Measurements from ENCODE around the gene PDE5A.

PDE5A gene

DNA sequence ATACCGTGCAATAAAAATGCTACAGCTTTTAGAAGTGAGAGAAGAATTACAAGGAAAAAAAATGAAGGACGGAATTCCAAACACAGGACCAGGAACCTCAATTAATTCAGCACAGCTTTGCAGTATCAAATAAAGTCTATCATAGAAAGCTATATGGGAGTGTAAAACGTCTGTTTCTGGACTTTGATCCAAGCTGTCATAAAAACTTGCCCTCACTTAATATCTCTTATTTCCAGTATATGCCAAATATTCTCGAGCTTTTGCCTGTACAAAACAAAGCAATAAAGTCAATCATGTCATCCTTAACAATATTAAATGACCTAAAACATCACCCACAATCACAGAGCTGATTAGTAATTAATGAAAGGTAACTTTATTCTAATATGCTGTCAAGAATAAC is 4.2 kb downstream of the PDE5A start:
- TF ChIP-seq, protein P1, sequence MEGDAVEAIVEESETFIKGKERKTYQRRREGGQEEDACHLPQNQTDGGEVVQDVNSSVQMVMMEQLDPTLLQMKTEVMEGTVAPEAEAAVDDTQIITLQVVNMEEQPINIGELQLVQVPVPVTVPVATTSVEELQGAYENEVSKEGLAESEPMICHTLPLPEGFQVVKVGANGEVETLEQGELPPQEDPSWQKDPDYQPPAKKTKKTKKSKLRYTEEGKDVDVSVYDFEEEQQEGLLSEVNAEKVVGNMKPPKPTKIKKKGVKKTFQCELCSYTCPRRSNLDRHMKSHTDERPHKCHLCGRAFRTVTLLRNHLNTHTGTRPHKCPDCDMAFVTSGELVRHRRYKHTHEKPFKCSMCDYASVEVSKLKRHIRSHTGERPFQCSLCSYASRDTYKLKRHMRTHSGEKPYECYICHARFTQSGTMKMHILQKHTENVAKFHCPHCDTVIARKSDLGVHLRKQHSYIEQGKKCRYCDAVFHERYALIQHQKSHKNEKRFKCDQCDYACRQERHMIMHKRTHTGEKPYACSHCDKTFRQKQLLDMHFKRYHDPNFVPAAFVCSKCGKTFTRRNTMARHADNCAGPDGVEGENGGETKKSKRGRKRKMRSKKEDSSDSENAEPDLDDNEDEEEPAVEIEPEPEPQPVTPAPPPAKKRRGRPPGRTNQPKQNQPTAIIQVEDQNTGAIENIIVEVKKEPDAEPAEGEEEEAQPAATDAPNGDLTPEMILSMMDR (IDR thresholded peaks at IDR 0.05; ENCODE audit: low read depth, low read length), result no peak
- DNase-seq (ENCODE audit: low read depth in 2 of 2), result no peak
- no peak overlapping the region for H3K4me3 ChIP-seq (replicated peaks in 1 of 2; ENCODE audit: low read depth in 2 of 2, low read length in 2 of 2)

DNA sequence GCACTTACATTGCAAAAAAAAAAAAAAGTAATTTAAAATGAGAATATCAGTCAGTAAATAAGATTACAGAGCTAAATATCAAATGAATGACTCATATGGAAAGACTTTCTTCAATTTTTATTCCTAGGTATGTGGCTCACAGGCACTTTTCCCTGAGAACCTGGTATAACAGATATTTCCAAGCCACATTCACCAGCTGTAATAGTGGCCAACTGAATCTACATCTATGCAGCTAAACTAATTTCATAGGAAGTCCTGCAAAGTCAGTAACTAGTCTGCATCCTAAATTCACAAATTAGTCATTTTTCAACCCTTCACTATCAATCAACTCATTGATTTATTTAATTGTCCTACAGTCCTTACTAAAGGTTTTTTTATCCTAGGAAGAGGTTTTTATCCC is 5.6 kb downstream of the PDE5A start:
- DNase-seq (ENCODE audit: low read depth in 2 of 2), result peak; percentile 6 to 43
- TF ChIP-seq, protein P1 (IDR thresholded peaks at IDR 0.05; ENCODE audit: low read depth, low read length), result no peak
- H3K4me3 ChIP-seq (replicated peaks in 1 of 2; ENCODE audit: low read depth in 2 of 2, low read length in 2 of 2), result no peak overlapping the region

DNA sequence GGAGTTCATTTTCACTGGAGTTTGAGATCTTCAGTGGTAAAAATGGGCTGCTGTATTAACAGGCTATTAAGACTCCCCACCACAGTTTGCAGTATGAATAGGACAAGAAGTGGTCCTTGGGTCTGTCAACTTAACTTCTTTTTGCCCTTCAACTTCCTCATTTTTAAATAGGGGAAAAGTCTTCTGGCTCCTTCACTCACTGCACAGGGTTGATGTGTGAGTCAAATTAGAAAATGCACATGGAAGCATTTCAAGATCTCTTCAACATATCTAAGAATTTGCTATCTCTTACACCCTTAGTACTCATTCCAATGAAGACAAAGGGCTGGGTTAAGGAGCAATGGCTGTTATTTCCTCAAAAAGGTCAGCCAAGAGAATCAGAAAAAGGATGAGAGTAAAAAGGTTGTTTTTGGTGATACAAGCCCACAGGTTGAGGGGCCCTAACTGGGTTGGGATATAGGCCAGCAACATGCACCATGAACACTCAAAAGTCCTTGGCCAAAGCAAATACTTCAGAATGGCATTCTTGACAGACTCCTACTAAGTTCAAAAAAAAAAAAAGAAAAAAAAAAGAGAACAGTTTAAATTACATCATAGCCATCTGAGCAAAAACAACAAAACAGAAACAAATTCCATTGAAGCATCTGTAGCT is 13.4 kb downstream of the PDE5A start:
- TF ChIP-seq, protein P1 (IDR thresholded peaks at IDR 0.05; ENCODE audit: low read depth, low read length), result no peak
- DNase-seq (ENCODE audit: low read depth in 2 of 2), result peak in 1 of 2 donors; percentile 8
- H3K4me3 ChIP-seq (replicated peaks in 1 of 2; ENCODE audit: low read depth in 2 of 2, low read length in 2 of 2), result no peak overlapping the region

DNA sequence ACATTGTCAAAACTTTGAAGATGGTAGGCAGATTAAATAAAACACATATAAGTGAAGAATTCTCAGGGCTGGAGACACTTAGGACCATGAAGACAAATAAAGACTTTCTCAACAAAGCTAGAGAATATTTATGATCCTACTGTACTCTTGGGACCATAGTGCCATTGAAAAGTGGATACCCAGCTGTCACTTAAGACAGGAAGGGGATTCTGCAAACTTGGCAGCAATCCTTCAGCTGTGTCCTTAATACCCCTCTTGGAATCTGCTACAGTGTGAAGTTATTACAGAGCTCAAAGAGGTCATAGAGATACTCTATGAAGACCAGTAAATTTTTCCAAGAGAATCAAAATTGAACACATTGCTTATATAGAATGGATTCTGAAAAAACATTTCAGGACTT is 24.3 kb downstream of the PDE5A start:
- TF ChIP-seq, protein P1 (IDR thresholded peaks at IDR 0.05; ENCODE audit: low read depth, low read length), result no peak
- H3K4me3 ChIP-seq (replicated peaks in 1 of 2; ENCODE audit: low read depth in 2 of 2, low read length in 2 of 2), result no peak overlapping the region
- DNase-seq (ENCODE audit: low read depth in 2 of 2), result no peak

DNA sequence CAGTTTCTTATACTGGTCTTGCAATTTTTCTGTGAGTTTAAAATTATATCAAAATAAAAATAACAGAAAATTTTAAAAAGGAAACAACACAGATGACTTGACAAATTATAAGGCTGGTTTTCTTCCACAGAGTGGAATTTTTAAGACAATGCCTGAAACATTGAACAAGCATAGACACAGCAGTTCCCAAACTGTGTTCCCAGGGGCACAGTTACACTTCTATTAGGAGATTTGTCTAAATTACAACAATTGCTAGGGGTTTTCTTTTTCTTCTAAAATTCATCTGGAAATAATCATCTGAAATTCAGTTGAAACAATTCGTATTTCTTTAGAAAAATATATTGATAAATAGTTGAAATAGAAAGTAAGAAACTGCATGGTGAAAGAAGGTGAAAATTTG is 26.2 kb downstream of the PDE5A start:
- TF ChIP-seq, protein P1 (IDR thresholded peaks at IDR 0.05; ENCODE audit: low read depth, low read length), result no peak
- H3K4me3 ChIP-seq (replicated peaks in 1 of 2; ENCODE audit: low read depth in 2 of 2, low read length in 2 of 2), result no peak overlapping the region
- DNase-seq (ENCODE audit: low read depth in 2 of 2), result no peak

DNA sequence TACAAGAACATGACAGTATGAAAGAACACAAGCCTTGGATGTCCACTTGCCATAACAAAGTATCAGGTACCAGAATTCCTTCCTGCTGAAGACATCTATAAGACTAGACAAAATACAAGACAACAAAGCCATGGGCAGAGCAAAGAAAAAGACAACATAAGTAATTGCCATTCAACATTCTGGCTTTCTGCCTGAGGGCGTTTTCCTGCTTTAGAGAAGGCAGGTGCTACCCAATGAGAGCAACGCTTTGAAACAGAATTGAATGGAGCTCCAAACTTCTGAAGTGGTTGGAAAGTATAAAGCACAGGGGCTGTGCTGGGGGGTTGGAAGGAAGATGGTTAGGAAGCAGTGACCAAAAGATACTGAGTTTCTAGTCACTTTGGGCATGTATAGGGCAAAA is 30.1 kb downstream of the PDE5A start:
- TF ChIP-seq, protein P1 (IDR thresholded peaks at IDR 0.05; ENCODE audit: low read depth, low read length), result no peak
- DNase-seq (ENCODE audit: low read depth in 2 of 2), result no peak
- H3K4me3 ChIP-seq (replicated peaks in 1 of 2; ENCODE audit: low read depth in 2 of 2, low read length in 2 of 2), result no peak overlapping the region

DNA sequence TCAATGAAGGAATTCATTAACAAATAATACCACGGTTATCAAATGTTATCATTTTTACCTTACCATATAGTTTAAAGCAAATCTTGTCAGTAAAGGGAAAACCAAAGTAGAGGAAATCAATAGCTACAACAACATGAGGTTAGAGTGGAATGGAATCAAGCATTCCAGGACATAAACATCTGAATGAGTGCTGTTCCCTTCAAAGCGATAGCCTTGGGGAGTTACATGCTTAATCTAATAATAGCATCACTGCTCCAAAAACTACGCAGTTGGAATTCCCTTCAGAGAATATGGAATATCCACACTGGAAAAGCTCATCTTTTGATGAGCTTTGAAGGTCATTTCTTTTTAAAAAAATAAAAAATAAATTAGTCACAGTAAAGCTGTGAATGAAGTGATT is 31.2 kb downstream of the PDE5A start:
- no peak for DNase-seq (ENCODE audit: low read depth in 2 of 2)
- no peak overlapping the region for H3K4me3 ChIP-seq (replicated peaks in 1 of 2; ENCODE audit: low read depth in 2 of 2, low read length in 2 of 2)
- TF ChIP-seq, protein P1 (IDR thresholded peaks at IDR 0.05; ENCODE audit: low read depth, low read length), result no peak
